ENCODE data around the gene NUDT4B.
"Not testable (repeated sequence)": the region's sequence is repeated elsewhere in the genome, so short reads cannot be mapped to it uniquely, and the experiment has no call there.

NUDT4B gene

DNA sequence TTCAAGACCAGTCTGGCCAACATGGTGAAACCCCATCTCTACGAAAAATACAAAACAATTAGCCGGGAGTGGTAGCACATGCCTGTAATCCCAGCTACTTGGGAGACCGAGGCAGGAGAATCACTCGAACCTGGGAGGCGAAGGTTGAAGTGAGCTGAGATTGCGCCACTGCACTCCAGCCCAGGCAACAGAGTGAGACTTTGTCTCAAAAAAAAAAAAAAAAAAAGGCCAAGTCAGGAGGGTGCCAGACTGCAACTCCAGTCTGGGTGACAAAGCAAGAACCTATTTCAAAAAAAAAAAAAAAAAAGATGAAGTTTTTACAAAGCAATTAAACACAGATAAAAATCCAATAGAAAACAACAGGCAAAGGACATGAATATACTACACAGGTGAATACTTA, 9.9 kb upstream of the NUDT4B start:
- not testable (repeated sequence) for DNase-seq

DNA sequence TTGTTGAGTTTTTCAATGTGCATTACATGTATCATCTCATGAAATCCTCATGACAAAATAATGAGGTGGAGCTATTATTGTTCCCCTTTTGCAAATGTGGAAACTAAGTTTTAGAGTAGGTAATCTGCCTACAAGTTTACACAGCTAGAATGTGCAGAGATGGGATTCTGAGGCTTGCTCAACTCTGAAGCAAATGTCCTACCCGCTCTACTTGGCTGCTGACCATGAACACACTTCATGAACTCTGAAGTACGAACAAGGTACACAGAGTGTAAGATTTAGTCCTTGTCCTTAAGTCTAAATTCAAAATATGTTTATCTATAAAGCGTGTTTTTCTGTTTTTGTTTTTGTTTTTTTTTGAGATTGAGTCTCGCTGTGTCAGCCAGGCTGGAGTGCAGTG, 5.4 kb upstream of the NUDT4B start:
- not testable (repeated sequence) for DNase-seq

DNA sequence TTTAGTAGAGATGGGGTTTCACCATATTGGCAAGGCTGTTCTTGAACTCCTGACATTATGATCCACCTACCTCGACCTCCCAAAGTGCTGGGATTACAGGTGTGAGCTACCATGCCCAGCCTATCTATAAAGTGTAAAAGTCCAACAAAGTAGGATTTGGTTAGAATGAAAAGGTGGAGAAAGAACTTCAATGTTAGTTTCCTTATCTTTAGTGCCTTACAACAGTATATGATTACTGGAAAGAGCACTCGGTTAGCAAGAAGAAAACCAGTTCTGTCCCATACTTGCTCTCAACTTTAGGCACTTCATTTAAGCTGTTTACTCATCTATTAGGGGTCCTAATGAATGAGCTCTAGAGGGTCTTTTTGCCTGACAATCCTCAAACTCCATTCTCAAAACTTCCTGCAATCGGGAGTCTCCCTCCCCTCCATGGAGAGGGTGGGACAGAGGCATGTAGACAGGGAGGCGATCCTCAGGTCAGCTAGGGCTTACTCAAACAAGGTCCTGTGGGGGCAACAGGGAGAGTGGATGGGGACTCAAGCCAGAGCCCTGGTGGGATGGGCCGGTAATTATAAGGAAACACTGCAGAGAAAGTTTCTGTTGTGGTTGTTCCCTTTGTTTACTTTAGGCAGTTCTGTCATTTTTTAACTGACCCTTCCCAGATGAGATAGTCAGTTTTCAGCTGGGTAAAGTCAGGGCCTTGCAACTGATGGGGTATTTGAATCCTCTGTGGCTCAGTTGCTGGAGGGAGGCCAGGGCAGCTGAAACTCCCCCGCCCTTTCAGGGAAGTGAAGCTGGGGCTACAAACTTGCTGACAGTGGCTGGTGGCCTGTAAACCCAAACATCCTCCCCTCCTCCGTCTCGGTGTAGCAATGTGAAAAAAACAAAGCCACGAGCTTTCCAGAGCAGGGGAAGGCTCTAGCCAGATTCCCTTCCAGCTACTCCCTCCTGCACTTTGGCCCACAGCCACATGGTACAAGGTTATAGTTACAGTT, 4.6 kb upstream of the NUDT4B start:
- DNase-seq, result not testable (repeated sequence)

DNA sequence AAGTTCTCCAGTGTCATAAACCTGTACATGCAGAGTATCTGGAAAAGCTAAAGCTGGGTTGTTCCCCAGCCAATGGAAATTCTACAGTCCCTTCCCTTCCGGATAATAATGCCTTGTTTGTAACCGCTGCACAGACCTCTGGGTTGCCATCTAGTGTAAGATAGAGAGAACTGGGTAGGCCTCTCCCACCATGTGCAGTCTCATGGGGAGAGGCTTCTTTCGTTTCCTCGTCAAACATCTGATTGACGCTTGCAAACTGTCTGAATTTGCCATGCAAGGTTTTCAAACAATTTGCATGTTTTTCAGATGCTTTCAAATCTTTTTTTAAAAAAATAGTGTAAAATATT, 734 bp downstream of the NUDT4B start:
- DNase-seq, result not testable (repeated sequence)

DNA sequence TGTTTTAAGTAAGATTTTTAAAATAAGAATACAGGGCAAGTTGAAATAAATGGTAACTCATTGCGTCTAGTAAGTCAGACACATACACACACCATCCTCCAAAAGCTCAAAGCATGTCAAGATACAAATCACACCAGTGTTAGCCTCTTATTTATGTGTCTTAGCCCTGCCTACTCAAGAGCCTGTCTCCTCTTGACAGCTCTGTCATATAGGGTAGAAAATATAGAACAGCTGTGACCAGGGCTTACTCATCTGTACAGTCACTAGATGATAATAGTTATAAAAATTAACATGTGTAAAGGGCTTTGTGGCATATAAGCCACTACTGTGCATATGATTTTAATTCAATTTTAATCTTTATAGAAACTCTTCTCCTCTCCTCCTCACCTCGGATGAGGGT, 7.7 kb downstream of the NUDT4B start:
- not testable (repeated sequence) for DNase-seq

GRCh38 chr1:148757446-148757845, 8.9 kb downstream of the NUDT4B start:
- DNase-seq, result not testable (repeated sequence)

- not testable (repeated sequence) for DNase-seq
These were observed 9.8 kb downstream of the NUDT4B start for GRCh38 chr1:148758412-148758811.

DNA sequence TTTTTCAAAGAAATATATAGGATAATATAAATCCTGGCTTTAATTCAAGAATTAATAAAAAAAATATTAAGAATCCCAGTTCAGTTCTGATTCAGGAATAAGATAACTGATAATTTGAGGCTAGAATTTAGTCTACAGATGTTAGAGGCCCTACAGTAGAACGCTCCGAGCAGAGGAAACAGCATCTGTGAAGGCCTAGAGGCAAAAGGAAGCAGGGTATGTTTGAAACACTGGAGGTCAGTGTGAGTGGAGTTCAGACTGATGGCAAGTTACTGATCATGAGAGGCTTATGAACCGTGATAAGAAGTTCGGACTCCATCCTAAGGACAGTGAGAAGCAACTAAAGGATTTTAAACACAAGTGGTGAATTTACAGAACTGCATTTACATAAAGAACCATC, 10.4 kb downstream of the NUDT4B start:
- DNase-seq, result not testable (repeated sequence)

- not testable (repeated sequence) for DNase-seq
These were observed 11.2 kb downstream of the NUDT4B start for GRCh38 chr1:148759749-148760148.

GRCh38 chr1:148760206-148760605, 11.6 kb downstream of the NUDT4B start:
- not testable (repeated sequence) for DNase-seq

DNA sequence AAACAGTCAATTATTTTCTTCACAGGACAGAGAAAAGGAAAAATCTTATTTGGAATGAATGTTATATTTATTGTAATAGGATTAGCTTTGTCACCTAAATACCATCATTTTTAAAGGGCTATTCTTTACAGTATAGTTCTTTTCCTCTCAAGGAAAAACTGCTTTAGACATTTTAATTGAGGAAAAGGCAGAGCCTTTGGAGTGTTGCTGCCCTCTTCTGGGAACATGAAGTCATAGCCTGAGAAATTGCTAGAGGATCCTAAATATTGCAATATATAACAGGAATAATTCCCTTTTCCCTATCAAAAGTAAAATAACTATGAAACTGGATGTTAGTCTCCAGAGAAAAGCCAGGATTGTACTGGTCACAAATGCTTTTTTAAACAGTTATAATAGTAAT, 12.8 kb downstream of the NUDT4B start:
- not testable (repeated sequence) for DNase-seq

DNA sequence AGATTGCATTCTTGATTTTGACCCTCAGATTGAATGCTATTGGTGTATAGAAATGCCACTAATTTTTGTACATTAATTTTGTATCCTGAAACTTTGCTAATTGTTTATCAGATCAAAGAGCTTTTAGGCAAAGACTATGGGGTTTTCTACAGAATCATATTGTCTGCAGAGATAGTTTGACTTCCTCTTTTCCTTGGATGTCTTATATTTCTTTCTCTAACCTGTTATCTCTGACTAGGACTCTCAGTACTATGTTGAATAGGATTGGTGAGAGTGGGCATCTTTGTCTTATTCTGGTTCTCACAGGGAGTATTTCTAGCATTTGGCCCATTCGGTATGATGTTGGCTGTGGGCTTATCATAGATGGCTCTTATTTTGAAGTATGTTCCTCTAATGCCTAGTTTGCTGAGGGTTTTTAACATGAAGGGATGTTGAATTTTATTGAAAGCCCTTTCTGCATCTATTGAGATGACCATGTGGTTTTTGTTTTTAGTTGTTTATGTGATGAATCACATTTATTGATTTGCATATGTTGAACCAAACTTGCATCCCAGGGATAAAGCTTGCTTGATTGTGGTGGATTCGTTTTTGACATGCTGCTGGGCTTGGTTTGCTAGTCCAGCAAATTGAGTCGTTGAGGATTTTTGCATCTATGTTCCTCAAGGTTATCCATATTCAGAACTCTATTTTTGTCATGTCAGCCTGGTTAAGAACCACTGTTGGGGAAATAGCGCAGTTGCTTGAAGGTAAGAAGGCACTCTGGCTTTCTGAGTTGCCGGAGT, 16.9 kb downstream of the NUDT4B start:
- DNase-seq, result not testable (repeated sequence)

DNA sequence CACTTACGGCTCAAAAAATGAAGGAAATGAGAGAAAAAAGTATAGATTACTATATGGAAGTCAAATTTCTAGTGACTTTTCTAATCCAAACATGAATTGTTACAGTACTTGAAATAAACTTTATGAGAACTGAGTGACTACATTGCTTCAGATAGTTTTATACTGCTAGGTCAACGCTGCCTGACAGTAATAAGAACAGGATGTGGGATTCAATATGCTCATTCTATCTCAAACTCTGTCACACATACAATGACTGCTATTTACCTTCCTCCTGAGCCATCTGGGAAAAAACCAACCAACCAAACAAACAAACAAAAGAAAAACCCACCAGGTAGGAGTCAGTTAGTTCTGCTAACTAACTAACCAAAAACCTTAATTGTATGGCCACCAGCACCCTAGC, 20.0 kb downstream of the NUDT4B start:
- not testable (repeated sequence) for DNase-seq

- not testable (repeated sequence) for DNase-seq
These were observed 20.9 kb downstream of the NUDT4B start for GRCh38 chr1:148769495-148769894.

GRCh38 chr1:148773690-148774089, 25.1 kb downstream of the NUDT4B start:
- not testable (repeated sequence) for DNase-seq

- not testable (repeated sequence) for DNase-seq
These were observed 25.5 kb downstream of the NUDT4B start for GRCh38 chr1:148774102-148774501.

GRCh38 chr1:148775263-148775662, 26.7 kb downstream of the NUDT4B start:
- not testable (repeated sequence) for DNase-seq

DNA sequence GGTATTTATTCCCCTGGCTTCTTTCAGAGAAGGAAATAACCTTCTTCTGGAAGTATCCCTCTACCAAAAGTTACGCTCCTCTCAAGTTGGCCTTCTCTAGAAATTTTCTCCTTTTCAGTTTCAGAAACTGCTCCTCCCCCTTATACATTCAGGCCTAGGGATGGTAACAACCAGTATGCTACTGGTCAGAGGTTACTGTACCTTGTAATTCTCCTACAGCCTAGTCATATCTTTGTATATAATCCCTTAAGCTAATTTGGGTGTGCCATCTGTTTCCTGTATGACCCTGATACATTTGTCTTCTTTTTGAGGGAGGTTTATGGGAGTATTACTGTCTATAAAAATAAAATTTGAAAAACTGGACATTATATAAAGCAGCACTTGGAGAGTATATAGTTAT, 29.1 kb downstream of the NUDT4B start:
- not testable (repeated sequence) for DNase-seq

- not testable (repeated sequence) for DNase-seq
These were observed 31.8 kb downstream of the NUDT4B start for GRCh38 chr1:148780404-148780803.

DNA sequence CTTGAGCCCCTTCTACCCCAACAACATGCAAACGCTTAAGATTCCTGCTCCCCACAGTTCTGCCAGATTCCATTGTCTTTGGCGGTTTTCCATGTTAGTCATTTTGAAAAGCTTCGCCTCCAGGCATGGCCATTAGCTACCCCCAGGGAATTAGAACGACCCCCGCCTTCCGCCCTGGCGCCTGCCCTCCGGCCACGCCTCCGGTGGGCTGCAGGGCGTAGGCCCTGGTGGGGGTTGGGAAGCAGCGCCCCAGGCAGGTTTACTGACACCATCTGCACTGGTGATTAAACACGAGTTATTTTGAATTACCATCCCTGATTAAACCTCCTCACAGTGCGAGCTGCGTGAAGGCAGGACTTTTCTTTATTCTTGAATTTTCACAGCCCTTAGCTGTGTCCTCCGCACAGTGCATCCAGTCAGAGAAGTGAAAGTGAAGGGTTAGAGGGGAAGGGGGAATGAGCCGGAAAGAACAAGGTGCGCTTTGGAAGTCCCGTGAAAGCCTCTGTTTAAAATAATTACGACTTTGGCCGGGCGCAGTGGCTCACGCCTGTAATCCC, 43.0 kb downstream of the NUDT4B start:
- DNase-seq, result not testable (repeated sequence)

GRCh38 chr1:148793762-148794332, 45.3 kb downstream of the NUDT4B start:
- DNase-seq, result not testable (repeated sequence)
